NCI-H748 (cell line): Measurements from ENCODE around the gene TAS1R3.

Experiments used
- DNase-seq: peaks from one replicate; lab custom pipeline; 2025; ENCODE audit not compliant: unreplicated experiment; lab: John Stamatoyannopoulos, UW

The TAS1R3 gene

DNA sequence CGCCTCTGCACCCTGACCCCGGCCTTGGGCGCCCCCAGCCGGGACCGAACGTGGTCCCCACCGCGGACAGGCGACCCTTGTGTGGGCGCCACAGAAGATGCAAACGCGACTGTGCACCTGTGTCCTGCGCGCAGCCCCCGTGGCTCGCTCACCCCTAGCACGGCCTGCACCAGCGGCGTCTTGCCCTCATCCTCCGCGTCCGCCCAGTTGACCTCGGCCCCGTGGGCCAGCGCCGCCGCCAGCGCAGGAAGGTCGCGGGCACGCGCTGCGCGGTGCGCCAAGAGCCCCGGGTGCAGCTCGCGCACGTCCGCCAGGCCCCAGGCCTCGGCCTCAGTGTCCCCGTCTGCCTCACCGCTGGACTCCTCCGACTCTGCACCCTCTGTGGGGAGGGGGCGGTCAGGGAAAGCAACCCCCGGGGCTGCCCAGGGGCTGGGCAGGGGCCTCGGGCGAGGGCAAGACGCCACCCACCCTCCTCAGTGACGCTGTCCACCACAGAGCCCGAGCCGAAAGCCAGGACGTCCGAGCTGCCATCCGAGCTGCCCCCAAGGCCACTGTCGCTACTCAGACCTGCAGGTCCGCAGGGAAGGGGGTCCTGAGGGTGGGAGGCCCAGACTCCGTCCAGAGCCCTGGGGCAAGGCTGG lies 36.7 kb upstream of the TAS1R3 start:
- DNase-seq: no peak

DNA sequence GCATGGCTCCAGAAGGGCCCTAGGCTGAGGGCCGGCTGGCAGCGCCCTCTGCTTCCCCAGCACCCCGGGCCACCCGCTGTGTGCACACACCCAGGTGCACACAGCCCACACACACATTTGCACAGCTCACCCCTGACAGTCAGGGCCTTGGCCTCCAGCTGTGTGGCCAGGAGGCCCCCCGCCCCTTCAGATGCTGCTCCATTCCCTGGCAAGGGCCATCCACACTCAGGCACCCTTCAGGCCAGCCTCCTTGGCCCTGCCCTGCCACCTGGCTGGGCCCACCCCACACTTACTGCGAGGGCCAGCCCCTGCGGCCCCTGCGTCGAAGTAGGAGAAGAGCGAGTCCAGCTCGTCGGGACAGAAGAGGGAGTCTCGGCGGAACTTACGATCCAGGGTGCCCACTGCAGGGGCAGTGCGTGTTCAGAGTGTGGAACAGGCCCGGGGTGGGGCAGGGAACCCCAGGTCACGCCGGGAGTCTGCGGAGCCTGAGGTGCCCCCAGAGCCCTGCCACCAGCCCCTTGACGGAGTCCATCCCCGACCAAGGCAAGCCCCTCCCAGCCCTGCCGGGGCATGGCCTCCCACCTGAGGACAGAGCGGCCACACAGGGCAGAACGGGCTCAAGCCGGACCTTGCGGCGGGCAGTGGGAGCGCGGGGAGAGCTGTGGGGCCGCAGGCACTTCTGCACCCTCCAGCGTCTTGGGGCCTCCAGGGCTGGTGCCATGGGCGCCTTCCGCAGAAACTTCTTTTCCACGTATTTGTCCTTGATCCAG lies 35.7 kb upstream of the TAS1R3 start:
- no peak for DNase-seq

DNA sequence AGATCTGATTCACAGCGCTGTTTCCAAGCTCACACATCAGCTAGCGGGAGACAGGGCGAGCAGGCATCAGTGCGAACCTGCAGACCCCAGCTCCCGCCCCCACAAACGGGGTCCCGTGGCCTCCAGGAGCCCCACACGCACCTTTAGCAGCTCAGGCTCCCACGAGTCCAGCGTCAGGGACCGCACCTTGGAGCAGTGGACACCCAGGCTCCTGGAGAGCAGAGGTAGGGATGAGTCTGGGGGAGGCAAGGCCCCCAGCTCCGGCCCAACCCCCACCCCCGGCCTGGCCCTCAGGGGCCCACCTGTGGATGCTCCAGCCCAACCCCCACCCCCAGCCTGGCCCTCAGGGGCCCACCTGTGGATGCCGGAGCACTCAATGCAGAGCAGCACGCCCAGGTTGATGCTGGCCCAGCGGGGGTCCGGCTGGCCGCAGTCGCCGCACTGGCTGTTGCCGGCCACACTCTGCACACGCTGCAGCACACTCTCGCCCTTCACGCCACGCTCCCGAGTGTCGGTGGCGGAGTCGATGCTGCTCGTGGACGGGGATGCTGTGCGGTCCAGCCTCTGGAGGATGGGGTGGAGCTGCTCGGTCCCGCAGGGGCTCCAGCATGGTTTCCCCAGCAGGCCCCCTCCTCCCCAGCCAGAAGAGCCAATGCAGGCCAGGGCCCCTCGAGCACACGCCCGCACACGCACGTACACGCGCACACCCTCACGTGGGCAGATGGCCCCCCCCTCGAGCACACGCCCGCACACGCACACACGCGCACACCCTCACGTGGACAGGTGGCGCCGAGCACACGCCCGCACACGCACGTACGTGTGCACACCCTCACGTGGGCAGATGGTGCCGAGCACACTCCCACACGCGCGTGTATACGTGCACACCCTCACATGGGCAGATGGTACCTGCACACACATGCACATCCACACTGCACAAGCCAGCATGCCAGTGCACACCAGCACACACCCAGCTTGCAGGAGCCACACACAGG lies 34.7 kb upstream of the TAS1R3 start:
- no peak for DNase-seq

DNA sequence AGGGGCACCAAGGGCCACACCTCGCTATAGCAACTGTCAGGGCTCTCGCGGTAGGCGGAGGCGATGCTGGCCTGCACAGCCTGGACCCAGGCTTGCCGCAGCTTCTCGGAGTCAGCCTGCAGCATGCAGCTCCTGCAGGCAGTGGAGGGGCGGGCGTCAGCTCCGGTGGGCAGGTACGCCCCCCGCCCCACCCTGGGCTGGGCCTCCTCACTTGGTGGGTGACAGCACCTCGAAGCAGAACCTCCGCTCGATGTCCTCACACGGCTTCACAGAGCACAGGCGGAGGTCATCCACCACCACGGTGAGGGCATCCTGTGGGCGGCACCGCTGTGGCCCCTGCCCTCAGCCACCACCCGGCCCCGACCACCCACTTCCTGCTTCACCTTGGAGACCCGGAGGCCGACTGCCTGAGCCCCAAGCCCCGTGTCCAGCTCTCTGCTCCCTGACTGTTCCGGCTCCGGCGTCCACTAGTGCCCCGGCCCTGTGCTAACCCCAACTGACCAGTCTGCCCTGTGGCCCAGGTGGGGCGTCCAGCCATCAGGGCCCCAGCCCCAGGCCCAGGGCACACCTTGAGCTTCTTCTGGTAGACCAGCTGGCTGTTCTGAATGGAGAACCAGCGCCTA lies 33.2 kb upstream of the TAS1R3 start:
- DNase-seq: no peak

DNA sequence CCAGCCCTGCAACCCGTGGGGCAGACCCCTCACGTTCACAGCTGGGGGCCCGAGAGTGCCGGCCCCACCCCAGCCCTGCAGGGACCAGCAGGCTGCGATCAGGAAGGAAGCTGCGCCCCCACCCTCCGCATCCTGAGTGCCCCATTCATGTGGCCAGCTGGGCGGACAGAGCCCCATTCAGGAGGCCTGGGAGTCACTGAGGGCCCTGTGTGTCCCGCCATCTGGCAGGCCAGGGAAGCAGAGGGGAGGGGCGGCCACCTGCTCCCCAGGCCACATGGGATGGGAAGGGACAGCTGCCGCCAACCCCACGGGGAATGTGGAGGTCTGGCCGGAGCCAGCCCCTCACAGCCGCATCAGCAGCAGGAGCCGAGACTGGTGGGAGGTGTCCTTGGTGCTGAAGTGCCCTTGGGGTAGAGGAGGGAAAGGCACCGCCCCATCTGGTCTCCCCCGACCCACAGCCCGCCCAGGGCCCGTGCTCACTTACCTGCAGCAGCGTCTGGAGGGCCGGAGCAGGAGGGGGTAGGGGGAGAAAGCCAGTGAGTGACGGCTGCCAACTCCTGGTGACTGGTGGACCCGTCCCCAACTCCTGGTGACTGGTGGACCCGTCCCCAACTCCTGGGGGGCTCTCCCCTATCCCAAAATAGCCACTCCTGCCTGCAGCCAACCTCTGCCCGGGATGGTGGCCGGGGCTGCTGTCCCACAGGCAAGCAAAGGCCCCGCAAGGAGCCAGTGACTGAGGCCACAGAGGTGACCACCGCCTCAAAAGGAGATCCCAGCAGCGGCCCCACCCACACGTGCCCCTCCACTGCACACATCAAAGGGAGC lies 32.0 kb upstream of the TAS1R3 start:
- no peak for DNase-seq

DNA sequence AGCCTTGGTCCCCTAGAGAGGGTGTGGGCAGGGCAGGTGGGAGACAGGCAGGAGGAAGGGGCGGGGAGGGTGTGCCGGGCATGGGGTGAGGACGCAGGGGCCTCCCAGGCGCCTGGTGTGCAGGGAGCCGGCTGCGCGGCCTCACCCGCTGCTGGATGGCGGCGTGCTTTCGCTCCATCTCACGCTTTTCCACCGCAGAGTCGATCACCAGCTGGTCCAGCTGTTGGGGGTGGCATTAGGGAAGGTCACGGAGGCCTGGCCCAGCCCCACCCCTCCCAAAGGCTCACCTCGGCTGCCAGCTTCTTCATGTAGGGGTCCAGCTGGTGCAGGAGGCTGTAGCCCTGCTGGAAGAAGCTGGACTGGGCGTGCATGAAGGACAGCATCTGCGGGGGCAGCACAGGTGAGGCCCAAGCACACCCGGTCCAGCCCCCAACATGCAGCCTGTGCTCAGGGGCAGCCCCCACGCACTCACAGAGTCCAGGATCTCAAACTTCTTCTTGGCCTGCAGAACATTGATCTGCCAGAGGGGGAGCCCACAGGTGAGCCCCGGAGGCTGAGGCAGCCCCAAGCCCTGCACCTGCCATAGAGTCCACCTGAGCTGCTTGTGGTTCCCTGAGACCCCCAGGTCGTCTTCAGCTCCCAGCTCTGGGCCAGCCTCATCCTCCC lies 31.3 kb upstream of the TAS1R3 start:
- peak; percentile 11 for DNase-seq

DNA sequence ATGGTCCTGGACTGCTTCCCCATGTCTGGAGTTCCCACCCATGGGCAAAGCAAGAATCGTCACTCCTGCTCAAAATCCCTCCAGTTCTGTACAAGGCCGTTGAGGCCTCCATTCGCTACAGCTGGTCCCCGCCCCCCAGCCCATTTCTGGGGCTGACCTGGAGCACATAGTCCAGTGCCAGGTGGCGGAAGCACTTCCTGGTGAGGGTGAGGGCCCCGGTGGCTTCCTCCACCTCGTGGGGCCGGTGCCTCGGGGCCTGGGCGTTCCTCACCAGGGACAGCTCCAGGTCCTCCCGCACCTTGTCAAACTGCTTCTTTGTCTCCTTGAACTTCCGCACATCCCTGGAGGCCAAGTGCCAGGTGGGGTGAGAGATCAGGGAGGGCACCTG lies 30.7 kb upstream of the TAS1R3 start:
- no peak for DNase-seq

DNA sequence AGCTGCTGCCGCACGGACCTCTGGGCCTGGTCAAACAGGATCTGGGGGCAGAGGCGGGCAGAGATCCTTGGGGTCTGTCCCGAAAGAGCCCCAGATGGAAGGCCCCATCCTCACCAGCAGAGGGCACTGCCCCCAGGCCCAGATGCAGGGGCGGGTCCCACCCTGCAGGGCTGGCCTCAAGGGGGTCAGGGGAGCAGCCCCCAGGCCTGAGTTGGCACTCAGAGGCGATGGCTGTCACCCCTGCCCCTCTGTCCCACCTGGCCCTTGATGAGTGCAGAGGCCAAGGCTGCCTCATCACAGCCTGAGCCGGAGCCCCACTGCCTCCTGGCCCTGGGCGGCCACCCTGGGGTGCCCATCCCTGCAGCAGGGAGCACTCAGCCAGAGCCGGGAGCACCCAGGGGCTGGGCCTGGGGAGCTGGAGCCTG lies 29.1 kb upstream of the TAS1R3 start:
- no peak for DNase-seq

DNA sequence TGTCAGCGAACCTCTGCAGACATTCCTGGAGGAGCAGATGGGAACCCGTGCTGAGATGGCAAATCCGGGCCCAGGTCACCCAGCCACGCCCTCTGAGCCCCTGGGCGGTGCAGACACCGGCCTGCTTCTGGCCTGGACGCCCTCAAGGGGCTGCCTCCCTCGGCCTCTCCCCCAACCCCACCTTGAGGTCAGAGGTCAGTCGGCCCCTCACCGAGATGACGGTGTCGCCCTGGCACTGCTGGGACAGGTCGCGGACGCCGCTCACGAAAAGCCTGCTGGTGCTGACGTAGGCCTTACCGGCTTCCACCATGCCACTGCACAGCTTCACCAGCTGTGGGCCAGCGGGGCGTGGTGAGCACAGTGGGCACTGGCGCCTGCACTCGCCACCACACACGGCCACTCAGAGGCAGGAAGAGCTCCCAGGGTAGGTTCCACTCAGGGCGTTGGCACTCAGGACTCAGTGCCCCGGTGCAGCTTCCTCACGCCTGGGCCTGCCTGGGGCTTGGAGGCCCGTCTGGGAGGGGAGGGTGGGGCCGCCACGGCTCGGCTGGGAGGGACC lies 28.1 kb upstream of the TAS1R3 start:
- DNase-seq: no peak

DNA sequence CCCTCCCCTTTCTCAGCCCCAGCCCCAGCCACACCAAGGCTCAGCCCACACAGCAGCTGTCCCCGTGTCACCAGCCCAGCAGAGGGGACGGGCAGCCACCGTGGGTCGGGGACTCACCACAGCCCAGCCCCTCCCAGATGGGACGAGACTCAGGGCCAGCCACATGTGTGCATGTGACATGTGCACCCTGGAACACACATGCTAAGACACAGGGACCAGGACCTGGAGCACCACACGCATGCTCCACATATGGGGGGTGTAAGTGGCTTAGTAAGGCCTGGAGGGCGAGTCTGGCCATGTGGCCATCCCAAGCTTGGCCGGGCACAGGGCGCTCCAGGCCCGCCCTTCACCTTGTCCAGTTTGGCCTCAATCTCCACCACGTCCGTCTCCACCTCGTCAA lies 27.3 kb upstream of the TAS1R3 start:
- DNase-seq: no peak

DNA sequence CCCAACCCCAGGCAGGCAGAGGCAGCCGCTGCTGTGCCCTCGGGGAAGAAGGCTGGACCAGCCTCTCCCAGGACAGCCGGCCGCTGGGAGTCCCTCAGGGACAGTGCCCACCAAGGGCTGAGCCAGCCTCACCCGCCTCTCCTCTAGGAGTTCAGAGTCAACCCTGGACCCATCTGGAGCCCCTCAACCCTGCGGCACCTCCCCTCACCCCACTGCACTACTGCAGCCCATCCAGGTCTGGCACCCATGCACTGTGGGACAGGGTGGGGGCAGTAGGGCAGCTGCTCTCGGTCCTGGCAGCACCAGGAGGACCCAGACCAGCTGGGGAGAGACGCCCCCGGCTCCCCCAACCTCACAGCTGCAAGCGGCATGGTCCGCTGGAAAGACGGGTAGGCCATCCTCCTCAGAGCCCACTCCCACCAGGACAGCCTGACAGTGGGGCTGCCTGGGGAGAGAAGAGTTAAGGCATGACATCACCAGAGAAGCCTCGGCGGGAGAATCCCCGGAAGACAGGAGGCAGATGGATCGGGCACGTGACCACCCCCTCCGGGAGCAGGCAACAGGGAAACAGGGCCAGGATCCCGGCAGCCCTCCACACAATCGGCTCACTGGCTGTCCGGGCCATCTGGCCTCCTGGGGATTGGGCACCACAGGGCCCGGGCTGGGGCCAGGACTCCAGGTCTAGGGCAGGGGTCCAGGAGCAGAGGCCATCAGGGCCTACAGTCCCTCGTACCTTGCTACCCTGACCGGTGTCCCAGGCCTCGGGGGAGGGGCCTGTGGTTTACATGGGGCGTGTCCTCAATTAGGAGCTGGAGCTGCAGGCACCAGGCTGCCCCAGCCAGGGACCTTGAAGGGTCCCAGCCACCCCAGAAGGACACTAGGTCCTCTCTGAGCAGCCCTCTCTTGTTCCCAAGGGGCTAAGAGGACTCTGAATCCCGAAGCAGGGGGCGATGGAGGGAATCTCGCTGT lies 26.5 kb upstream of the TAS1R3 start:
- no peak for DNase-seq

DNA sequence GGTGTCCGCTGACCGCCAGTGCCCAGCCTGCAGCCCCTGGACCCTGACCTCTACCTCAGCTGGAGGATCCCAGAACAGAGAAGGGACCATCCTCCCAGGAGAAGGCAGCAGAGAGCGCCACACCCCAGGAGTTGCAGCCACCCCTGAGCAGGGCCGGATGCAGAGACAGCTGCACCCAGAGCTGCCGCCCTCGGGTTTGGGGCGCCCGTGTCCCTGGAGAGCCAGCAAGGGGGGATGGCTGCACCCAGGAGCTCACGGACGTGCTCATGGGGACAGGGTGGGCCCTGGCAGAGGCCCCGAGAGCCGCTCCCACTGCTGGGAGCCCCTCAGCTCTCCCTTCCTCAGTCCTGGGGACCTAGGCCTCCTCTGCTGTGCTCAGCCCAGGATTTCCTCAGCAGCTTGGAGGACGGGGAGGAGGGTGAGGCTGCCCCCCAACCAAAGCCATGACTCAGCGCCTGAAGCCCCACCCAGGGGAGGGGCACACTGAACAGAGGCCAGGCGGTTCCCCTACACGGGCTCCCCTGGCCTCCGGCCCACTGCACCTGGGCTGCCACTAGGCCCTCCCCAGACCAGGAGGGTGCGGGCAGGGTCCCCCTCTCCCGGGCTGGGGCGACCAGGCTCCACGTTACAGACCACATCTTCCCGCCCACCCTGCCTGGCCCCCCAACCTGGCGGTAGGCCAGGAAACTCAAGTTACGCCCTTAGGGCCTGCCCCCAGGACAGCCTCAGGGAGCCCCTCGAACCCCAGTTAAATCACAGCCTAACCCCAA lies 25.6 kb upstream of the TAS1R3 start:
- DNase-seq: no peak

DNA sequence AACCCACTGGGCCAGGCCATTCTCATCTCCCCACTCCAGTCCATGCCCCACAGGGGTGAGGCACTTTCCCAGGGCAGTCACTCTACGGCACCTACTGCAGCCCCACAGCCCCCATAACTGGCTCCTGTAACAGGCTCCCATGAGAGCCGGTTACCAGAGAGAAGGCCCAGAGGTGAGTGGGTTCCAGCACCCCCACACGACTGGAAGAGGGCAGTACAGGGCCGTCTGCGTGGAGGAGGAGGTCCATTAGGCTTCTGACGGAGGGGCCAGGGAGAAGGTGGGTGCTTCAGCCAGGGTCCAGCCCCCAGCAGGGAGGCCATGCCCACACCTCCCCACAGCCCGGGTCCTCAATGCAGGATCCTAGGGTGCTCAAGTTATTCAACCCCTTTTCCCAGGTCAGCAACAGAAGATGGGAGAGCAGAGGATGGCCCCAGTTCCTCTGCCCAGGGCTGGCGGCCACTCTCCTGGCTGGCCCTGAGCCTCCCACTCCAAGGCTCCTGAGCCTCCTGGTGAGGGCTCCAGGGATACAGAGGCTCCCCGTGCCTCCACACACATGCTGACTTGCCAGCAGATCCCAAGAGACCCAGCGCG lies 24.9 kb upstream of the TAS1R3 start:
- no peak for DNase-seq

DNA sequence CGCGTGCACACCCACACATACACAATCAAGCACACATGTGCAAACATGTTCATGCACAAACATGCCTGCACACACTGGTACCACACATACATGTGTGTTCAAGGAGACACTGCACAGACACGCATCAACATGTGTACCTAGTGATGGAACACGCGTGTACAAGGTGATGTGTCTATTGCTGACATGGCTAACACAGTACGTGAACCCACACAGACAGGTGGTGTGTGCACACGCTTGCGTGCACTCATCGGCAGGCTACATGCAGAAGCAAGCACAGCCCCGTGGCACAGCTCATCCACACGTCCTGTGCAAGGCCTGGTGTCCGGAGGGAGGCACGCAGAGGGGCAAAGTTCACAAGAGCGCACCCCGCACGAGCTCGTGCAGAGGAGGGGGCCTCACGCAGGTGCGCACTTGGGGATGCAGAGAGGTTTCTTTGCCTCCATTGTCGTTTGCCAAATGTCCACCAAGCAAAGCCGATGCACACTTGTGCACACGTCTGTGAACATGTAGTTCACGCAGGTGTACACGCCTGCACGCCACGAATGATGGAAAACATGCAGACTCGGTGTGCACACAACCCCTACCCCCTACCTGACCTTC lies 24.3 kb upstream of the TAS1R3 start:
- DNase-seq: no peak

DNA sequence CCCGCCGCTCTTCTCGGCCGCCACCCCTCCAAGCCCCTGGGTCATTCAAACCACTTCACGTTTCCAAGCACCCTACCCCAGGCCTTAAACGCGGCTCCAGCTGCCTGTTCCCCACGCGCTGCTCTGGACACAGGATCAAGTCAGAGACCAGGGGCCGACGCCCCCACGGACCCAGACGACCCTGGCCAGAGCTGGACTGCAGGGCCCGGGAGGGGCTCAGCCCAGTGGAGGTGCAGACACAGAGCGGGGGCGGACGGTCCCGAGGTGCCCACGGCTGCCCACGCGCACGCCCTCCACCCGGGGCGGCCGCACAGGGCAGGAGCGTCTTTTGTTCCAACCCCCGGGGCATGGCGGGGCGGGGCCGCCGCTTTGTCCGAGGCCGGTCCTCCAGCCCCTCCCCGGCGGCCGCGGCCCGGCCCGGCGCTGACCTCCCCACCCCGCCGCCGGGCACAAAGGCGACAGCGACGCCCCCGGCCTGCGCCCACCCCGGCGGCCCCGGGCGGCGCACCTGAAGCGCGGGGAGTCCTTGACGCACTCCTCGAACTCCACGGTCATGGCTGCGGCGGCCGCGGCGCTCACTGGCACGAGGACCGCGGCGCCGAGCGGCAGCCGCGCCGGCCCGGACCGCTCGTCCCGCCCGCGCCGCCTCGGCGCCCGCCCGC lies 23.7 kb upstream of the TAS1R3 start:
- DNase-seq: no peak
